Endothelial cell of umbilical vein (primary cell): Measurements from ENCODE around the gene MRPL16.

Source experiments
- EZH2 ChIP-seq: IDR thresholded peaks from 2 replicates; pipeline ENCODE4 v1.6.1; 2012; ENCODE audit warnings: borderline replicate concordance, low read depth, mild to moderate bottlenecking, moderate library complexity, low read length, inconsistent platforms; ENCODE audit not compliant: severe bottlenecking
- FOS ChIP-seq: IDR thresholded peaks from 2 replicates; pipeline ENCODE4 v1.6.1; 2011; ENCODE audit warnings: mild to moderate bottlenecking, low read length, moderate library complexity, borderline replicate concordance; ENCODE audit not compliant: insufficient read depth
- JUN ChIP-seq: IDR thresholded peaks from 2 replicates; pipeline ENCODE4 v1.6.1; 2011; ENCODE audit warnings: borderline replicate concordance, low read depth; ENCODE audit not compliant: insufficient read length, insufficient read depth
- MYC ChIP-seq: IDR thresholded peaks from one replicate; pipeline ENCODE4 v1.6.1; 2011; ENCODE audit warnings: mild to moderate bottlenecking, low read depth, low read length
- POLR2A ChIP-seq: IDR thresholded peaks from 2 replicates; pipeline ENCODE4 v1.6.1; 2012; ENCODE audit warnings: low read depth, mild to moderate bottlenecking, control low read depth, low read length
- POLR2AphosphoS5 ChIP-seq: IDR thresholded peaks from 2 replicates; pipeline ENCODE4 v1.6.1; 2012; ENCODE audit warnings: low read depth, mild to moderate bottlenecking, control low read depth, low read length, moderate library complexity; ENCODE audit not compliant: insufficient read depth
- TF ChIP-seq, protein P1 (sequence below), 2 donors: IDR thresholded peaks; 1 replicate in 1 of 2; 2 replicates in 1 of 2; pipeline ENCODE4 v1.5.1; 2011; ENCODE audit warnings: low read length in 2 of 2, mild to moderate bottlenecking in 2 of 2, moderate library complexity in 2 of 2, control low read depth in 1 of 2, inconsistent platforms in 1 of 2, low read depth in 1 of 2; ENCODE audit not compliant: insufficient read depth in 1 of 2; ENCODE audit errors: extremely low read depth in 1 of 2
- TF ChIP-seq, protein P2 (sequence below): IDR thresholded peaks from 2 replicates; pipeline ENCODE4 v1.6.1; 2011; ENCODE audit not compliant: insufficient read depth, insufficient read length

DNA sequence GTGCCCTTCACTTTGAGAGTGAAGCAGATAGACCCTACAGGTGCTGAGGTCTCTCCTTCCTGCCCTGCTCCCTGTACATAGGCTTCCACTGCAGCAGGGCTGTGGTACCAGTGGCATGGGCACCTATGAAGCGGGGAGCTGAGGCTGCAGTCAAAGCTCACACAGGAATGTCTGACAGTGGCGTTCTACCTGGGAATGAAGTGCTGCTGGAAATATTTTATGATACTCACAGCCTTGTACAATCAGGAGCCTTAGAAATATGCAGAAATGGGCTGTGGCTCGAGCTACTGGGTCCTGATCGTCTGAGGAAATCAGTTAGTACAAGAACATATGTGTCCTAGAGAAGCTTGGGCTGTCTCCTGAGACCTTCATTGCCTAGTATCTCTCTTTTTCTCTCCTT is 24.8 kb downstream of the MRPL16 start:
- TF ChIP-seq POLR2A (no peak), MYC (no peak), POLR2AphosphoS5 (no peak), JUN (no peak), EZH2 (no peak), FOS (no peak)
- TF ChIP-seq, protein P1, sequence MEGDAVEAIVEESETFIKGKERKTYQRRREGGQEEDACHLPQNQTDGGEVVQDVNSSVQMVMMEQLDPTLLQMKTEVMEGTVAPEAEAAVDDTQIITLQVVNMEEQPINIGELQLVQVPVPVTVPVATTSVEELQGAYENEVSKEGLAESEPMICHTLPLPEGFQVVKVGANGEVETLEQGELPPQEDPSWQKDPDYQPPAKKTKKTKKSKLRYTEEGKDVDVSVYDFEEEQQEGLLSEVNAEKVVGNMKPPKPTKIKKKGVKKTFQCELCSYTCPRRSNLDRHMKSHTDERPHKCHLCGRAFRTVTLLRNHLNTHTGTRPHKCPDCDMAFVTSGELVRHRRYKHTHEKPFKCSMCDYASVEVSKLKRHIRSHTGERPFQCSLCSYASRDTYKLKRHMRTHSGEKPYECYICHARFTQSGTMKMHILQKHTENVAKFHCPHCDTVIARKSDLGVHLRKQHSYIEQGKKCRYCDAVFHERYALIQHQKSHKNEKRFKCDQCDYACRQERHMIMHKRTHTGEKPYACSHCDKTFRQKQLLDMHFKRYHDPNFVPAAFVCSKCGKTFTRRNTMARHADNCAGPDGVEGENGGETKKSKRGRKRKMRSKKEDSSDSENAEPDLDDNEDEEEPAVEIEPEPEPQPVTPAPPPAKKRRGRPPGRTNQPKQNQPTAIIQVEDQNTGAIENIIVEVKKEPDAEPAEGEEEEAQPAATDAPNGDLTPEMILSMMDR (IDR thresholded peaks at IDR 0.05; ENCODE audit: extremely low read depth in 1 of 2, insufficient read depth in 1 of 2, low read depth in 1 of 2, low read length in 2 of 2), result no peak
- TF ChIP-seq, protein P2, sequence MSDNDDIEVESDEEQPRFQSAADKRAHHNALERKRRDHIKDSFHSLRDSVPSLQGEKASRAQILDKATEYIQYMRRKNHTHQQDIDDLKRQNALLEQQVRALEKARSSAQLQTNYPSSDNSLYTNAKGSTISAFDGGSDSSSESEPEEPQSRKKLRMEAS, result no peak
